ENCODE measurements around the gene TENT5A. TPM values are rescaled to one million over a fixed set of nuclear protein-coding genes. Genes with fewer than 3 reads are reported as not detected.

TENT5A gene
- total RNA-seq, 1 donor from 2014 or later, result 2.7 TPM

- Mint-ChIP-seq H3K36me3 (ENCODE audit: unreplicated experiment) (peaks cover 4% of the 10 kb centered on the region), H3K9me3 (ENCODE audit: unreplicated experiment) (peaks cover 4% of the 10 kb centered on the region), H3K27me3 (ENCODE audit: unreplicated experiment) (no peaks in the 10 kb centered on the region), H3K27ac (ENCODE audit: unreplicated experiment) (no peak overlapping the region), H3K4me3 (ENCODE audit: unreplicated experiment) (no peak overlapping the region), H3K4me1 (ENCODE audit: low read depth, unreplicated experiment) (peaks cover 21% of the 10 kb centered on the region)
- DNase-seq, result no peak
- TF ChIP-seq CTCF (IDR thresholded peaks at IDR 0.05; ENCODE audit: partially characterized antibody, unreplicated experiment), result no peak
Measured at GRCh38 chr6:81761197-81761596, 8.7 kb upstream of the TENT5A start.

- TF ChIP-seq CTCF (IDR thresholded peaks at IDR 0.05; ENCODE audit: partially characterized antibody, unreplicated experiment), result no peak
- H3K27me3 Mint-ChIP-seq (ENCODE audit: unreplicated experiment), result no peaks in the 10 kb centered on the region
- peaks cover 4% of the 10 kb centered on the region for H3K9me3 Mint-ChIP-seq (ENCODE audit: unreplicated experiment)
- H3K27ac Mint-ChIP-seq (ENCODE audit: unreplicated experiment), result no peak overlapping the region
- H3K4me3 Mint-ChIP-seq (ENCODE audit: unreplicated experiment), result no peak overlapping the region
- DNase-seq, result no peak
- peaks cover 2% of the 10 kb centered on the region for H3K36me3 Mint-ChIP-seq (ENCODE audit: unreplicated experiment)
- H3K4me1 Mint-ChIP-seq (ENCODE audit: low read depth, unreplicated experiment), result peaks cover 21% of the 10 kb centered on the region
Measured at GRCh38 chr6:81759782-81760181, 7.3 kb upstream of the TENT5A start.

GRCh38 chr6:81758221-81758620, 5.7 kb upstream of the TENT5A start:
- Mint-ChIP-seq H3K9me3 (ENCODE audit: unreplicated experiment) (peaks cover 4% of the 10 kb centered on the region), H3K27ac (ENCODE audit: unreplicated experiment) (no peak overlapping the region), H3K4me3 (ENCODE audit: unreplicated experiment) (no peak overlapping the region), H3K36me3 (ENCODE audit: unreplicated experiment) (no peaks in the 10 kb centered on the region), H3K4me1 (ENCODE audit: low read depth, unreplicated experiment) (peaks cover 19% of the 10 kb centered on the region), H3K27me3 (ENCODE audit: unreplicated experiment) (no peaks in the 10 kb centered on the region)
- TF ChIP-seq CTCF (IDR thresholded peaks at IDR 0.05; ENCODE audit: partially characterized antibody, unreplicated experiment), result no peak
- no peak for DNase-seq

- Mint-ChIP-seq H3K4me1 (ENCODE audit: low read depth, unreplicated experiment) (peaks cover 12% of the 10 kb centered on the region), H3K36me3 (ENCODE audit: unreplicated experiment) (no peaks in the 10 kb centered on the region), H3K27ac (ENCODE audit: unreplicated experiment) (no peak overlapping the region), H3K27me3 (ENCODE audit: unreplicated experiment) (no peaks in the 10 kb centered on the region), H3K9me3 (ENCODE audit: unreplicated experiment) (peaks cover 7% of the 10 kb centered on the region), H3K4me3 (ENCODE audit: unreplicated experiment) (no peak overlapping the region)
- TF ChIP-seq CTCF (IDR thresholded peaks at IDR 0.05; ENCODE audit: partially characterized antibody, unreplicated experiment), result no peak
- no peak for DNase-seq
Measured at GRCh38 chr6:81756690-81757089, 4.2 kb upstream of the TENT5A start.

- no peak for DNase-seq
- Mint-ChIP-seq H3K4me3 (ENCODE audit: unreplicated experiment) (no peak overlapping the region), H3K27ac (ENCODE audit: unreplicated experiment) (no peak overlapping the region), H3K9me3 (ENCODE audit: unreplicated experiment) (peaks cover 11% of the 10 kb centered on the region), H3K27me3 (ENCODE audit: unreplicated experiment) (peaks cover 4% of the 10 kb centered on the region), H3K36me3 (ENCODE audit: unreplicated experiment) (no peaks in the 10 kb centered on the region), H3K4me1 (ENCODE audit: low read depth, unreplicated experiment) (peaks cover 10% of the 10 kb centered on the region)
- TF ChIP-seq CTCF (IDR thresholded peaks at IDR 0.05; ENCODE audit: partially characterized antibody, unreplicated experiment), result no peak
Measured at GRCh38 chr6:81755551-81755950, 3.1 kb upstream of the TENT5A start.
